ENCODE data around the gene STAC3.
"Not testable (repeated sequence)": the region's sequence is repeated elsewhere in the genome, so short reads cannot be mapped to it uniquely, and the experiment has no call there.

The STAC3 gene

DNA sequence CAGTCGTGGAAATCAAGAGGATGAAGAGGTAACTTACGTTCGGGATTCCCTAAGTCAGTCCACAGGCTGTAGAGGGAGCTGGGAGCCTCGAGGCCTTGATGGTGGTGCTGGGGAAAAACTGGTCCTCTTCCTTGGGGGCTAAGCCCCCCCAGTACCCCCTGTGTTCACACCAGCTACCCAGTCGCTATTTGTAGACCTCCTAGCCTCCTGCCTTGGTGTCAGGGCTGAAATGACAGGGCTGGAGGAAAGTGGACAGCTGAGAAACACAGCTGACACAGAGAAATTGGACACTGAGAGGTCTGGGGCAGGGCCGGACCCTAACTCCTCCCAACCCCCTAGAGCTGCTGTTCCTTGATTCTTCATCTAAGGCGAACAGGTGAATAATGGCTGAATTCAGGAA is at the start of gene STAC3:
Gene STAC3 (minus strand): TSS at position 232 of the 400 bp plus-strand sequence. CDS start 1,551 bp downstream, outside the sequence.
- no peak for DNase-seq (ENCODE audit: low read depth in 2 of 2)

- no peak for DNase-seq (ENCODE audit: low read depth in 2 of 2)
Measured at GRCh38 chr12:57299514-57300016, 48.6 kb upstream of the STAC3 start.

GRCh38 chr12:57296291-57296690 is 45.3 kb upstream of the STAC3 start:
- DNase-seq (ENCODE audit: low read depth in 2 of 2): no peak

DNA sequence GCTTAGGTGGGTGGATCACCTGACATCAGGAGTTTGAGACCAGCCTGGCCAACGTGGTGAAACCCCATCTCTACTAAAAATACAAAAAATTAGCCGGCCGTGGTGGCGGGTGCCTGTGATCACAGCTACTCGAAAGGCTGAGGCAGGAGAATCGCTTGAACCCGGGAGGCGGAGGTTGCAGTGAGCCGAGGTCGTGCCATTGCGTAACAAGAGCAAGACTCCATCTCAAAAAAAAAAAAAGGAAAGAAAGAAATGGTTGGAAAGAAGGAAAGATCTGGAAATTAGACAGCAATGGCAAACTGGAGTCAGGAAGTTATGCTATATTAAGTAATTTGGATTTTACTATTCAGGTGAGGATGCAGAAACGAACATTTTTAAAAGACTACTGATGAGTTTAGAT is 31.1 kb upstream of the STAC3 start:
- not testable (repeated sequence) for DNase-seq (ENCODE audit: low read depth in 2 of 2)

DNA sequence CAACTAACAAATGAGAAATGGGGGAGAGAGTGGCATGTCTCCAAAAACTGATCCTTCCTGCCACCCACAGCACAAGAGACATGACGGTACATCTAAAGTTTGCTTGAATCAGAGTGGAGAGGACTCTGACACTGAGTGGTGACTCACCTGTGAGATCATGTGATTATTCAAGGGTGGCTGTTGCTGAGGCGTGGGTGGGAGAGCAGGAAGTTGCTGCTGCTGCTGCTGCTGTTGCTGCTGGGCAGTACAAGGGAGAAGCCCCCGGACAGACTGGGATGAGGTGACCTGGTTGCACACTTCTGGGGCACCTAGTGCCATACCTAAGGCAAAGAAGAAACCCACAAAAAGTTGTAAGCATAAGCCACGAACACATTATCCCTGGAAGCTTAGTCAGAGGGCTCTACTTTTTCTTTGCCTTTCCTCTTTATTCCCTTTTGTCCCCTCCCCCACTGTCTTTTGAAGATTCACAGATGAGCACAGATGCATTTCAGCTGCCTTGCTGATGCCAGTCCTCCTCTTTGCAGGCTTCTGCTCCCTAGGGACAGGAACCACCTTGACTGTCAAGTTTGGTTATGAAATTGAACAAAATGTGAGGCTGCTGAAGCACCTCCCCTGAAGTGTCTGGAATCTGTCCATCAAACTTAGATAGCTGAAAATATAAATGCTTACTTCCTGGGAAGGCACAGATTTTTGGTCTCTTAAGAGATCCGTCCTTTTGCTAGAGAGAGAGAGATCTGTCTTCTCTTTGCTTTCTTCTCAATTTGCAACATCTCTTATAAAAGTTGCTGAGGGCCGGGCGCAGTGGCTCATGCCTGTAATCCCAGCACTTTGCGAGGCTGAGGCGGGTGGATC is 29.4 kb upstream of the STAC3 start:
- DNase-seq (ENCODE audit: low read depth in 2 of 2): peak; percentile 79 to 81

DNA sequence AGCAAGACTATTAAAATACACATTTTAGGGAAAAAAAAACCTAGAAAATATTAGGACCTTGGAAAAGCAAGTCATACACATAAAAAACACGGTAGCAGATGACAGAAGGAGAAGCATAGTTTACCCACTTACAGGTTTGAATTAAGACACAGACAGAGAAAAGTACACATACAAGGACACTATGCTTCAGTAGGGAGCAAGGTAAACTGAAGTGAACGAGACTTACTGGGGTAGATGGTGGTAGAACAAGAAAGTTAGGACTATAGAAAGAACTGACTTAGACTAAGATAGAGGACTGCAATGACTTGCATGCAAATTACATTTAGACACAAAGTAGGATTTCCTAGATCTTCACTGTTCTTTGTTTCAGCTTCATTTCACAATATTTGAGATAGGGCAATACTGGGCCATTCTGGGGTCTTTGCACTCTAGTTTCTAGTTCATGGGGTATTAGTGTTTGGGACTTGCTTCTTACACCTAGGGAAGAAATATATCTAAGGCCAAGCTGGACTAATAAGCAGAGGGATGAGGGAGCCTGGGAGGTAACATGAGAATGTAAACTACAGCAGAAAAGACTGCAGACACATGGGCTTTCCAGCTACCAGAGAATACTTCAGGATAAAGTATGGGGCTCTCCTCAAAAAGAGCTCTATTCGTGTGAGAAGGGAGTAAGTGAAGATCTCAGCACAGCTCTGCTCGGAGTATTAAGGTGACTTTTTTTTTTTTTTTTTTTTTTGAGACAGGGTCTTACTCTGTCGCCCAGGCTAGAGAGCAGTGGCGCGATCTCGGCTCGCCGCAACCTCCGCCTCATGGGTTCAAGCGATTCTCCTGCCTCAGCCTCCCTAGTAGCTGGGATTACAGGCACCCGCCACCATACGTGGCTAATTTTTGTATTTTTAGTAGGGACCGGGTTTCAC is 27.7 kb upstream of the STAC3 start:
- no peak for DNase-seq (ENCODE audit: low read depth in 2 of 2)

GRCh38 chr12:57276935-57277563 is 26.1 kb upstream of the STAC3 start:
- DNase-seq (ENCODE audit: low read depth in 2 of 2): no peak

- DNase-seq (ENCODE audit: low read depth in 2 of 2): not testable (repeated sequence)
Measured at GRCh38 chr12:57276233-57276632, 25.2 kb upstream of the STAC3 start.

DNA sequence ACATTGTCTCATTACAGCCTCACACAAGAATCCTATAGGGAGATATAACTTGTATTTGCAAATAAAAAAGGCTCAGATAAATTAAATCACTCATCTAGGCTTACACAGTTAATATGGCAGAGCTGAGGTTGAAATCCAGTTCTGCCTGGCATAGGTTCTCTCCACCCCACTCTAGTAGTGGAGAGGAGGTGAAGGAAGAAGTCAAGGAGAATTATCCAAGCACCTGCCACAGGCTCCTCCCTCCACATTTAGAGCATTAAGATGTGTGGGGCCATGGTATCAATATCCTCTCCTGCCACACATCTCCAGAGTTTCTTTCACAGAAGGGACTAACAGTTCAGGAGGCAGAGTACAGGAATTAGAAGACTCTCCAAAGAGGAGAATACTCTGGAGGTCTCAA is 22.5 kb upstream of the STAC3 start:
- DNase-seq (ENCODE audit: low read depth in 2 of 2): no peak

GRCh38 chr12:57272337-57273151 is 21.6 kb upstream of the STAC3 start:
- no peak for DNase-seq (ENCODE audit: low read depth in 2 of 2)

DNA sequence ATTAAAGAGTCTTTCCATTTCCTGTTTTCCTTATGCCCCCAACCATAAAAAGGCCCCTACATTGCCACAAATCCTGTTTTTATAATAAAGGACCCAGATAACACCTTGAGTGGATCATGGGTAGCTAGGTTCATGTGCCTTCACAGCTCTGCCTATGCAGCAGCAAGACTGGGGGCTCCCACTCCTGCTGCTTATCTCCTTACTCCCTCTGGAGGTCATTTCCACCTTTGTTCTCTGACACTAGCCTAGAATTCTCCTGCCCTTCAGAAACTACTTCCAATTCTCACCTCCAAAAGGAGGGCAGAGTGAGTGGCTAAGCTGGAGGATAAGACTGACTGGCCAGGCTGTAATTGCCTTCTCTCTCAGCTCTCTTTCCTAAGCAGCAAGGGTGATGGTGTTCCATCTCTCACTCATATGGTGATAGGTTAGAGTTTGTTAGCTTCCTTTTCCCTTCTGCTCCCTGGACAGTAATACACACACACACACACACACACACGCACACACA is 20.0 kb upstream of the STAC3 start:
- DNase-seq (ENCODE audit: low read depth in 2 of 2): no peak

- no peak for DNase-seq (ENCODE audit: low read depth in 2 of 2)
Measured at GRCh38 chr12:57268264-57268663, 17.3 kb upstream of the STAC3 start.

- DNase-seq (ENCODE audit: low read depth in 2 of 2): no peak
Measured at GRCh38 chr12:57266681-57267080, 15.7 kb upstream of the STAC3 start.

DNA sequence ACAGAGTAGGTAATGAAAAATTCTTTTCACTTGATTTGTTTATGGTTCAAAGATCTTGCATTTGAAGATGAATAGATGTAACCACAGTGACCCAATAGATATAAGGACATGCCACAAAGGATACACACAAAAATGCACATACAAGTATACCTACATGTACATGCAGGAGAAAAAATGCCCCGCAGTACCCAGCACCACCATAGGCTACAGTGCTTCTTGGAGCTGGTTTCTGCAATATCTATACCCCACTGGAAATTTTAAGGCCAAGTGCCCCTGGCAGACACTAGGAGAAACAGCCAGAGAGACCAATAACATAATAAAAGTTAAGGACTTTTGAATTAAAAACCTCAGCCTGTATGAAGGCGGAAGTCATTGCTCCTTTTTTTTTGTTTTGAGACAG is 12.1 kb upstream of the STAC3 start:
- no peak for DNase-seq (ENCODE audit: low read depth in 2 of 2)

- no peak for DNase-seq (ENCODE audit: low read depth in 2 of 2)
Measured at GRCh38 chr12:57262126-57262822, 11.3 kb upstream of the STAC3 start.

GRCh38 chr12:57261428-57261865 is 10.5 kb upstream of the STAC3 start:
- no peak for DNase-seq (ENCODE audit: low read depth in 2 of 2)

- no peak for DNase-seq (ENCODE audit: low read depth in 2 of 2)
Measured at GRCh38 chr12:57260366-57260765, 9.4 kb upstream of the STAC3 start.

- no peak for DNase-seq (ENCODE audit: low read depth in 2 of 2)
Measured at GRCh38 chr12:57258977-57259970, 8.3 kb upstream of the STAC3 start.

- no peak for DNase-seq (ENCODE audit: low read depth in 2 of 2)
Measured at GRCh38 chr12:57255916-57256315, 4.9 kb upstream of the STAC3 start.
